HG03521 (cell line): ENCODE measurements around the gene PFKL.
"Not testable (repeated sequence)": the region's sequence is repeated elsewhere in the genome, so short reads cannot be mapped to it uniquely, and the experiment has no call there.

Source experiments
- ATAC-seq: cut with Tn5 transposase; IDR thresholded peaks from one replicate; pipeline ENCODE4 v1.9.1; 2021; ENCODE audit warnings: mild to moderate bottlenecking, moderate library complexity; ENCODE audit not compliant: unreplicated experiment

The PFKL gene

GRCh38 chr21:44354775-44355771 is 55.2 kb downstream of the PFKL start:
- ATAC-seq, result no peak

- ATAC-seq, result no peak
Observed at GRCh38 chr21:44356160-44356559, 56.3 kb downstream of the PFKL start.

GRCh38 chr21:44356636-44357035 is 56.8 kb downstream of the PFKL start:
- no peak for ATAC-seq

GRCh38 chr21:44357064-44357837 is 57.4 kb downstream of the PFKL start:
- no peak for ATAC-seq

GRCh38 chr21:44359396-44359795 is 59.5 kb downstream of the PFKL start:
- no peak for ATAC-seq

GRCh38 chr21:44360159-44360558 is 60.3 kb downstream of the PFKL start:
- no peak for ATAC-seq

GRCh38 chr21:44361903-44362302 is 62.0 kb downstream of the PFKL start:
- ATAC-seq, result not testable (repeated sequence)

- no peak for ATAC-seq
Observed at GRCh38 chr21:44363278-44363677, 63.4 kb downstream of the PFKL start.

- ATAC-seq, result no peak
Observed at GRCh38 chr21:44364151-44365053, 64.5 kb downstream of the PFKL start.

- no peak for ATAC-seq
Observed at GRCh38 chr21:44365251-44365966, 65.6 kb downstream of the PFKL start.

GRCh38 chr21:44365967-44366585 is 66.2 kb downstream of the PFKL start:
- ATAC-seq, result no peak

GRCh38 chr21:44366586-44367211 is 66.8 kb downstream of the PFKL start:
- ATAC-seq, result no peak

- ATAC-seq, result no peak
Observed at GRCh38 chr21:44368711-44369446, 69.0 kb downstream of the PFKL start.

GRCh38 chr21:44370027-44370735 is 70.3 kb downstream of the PFKL start:
- ATAC-seq, result no peak

- ATAC-seq, result no peak
Observed at GRCh38 chr21:44370786-44371410, 71.0 kb downstream of the PFKL start.

- no peak for ATAC-seq
Observed at GRCh38 chr21:44371596-44371995, 71.7 kb downstream of the PFKL start.

GRCh38 chr21:44372616-44373015 is 72.8 kb downstream of the PFKL start:
- no peak for ATAC-seq
